Measurements from ENCODE around the gene DDX28.
"Not testable (repeated sequence)": the region's sequence is repeated elsewhere in the genome, so short reads cannot be mapped to it uniquely, and the experiment has no call there.

The DDX28 gene

GRCh38 chr16:68035227-68035626 lies 12.2 kb upstream of the DDX28 start:
- DNase-seq, result no peak

- DNase-seq, result no peak
Observed at GRCh38 chr16:68033101-68033500, 10.1 kb upstream of the DDX28 start.

- no peak for DNase-seq
Observed at GRCh38 chr16:68031951-68032350, 8.9 kb upstream of the DDX28 start.

GRCh38 chr16:68030108-68030507 lies 7.1 kb upstream of the DDX28 start:
- DNase-seq, result not testable (repeated sequence)

- no peak for DNase-seq
Observed at GRCh38 chr16:68028996-68029395, 6.0 kb upstream of the DDX28 start.

- DNase-seq, result no peak
Observed at GRCh38 chr16:68022278-68022727, 729 bp downstream of the DDX28 start.

GRCh38 chr16:68021490-68021889 lies 1.5 kb downstream of the DDX28 start:
- DNase-seq, result no peak

- no peak for DNase-seq
Observed at GRCh38 chr16:68019167-68019680, 3.8 kb downstream of the DDX28 start.

- no peak for DNase-seq
Observed at GRCh38 chr16:68015681-68016080, 7.4 kb downstream of the DDX28 start, which contains the start of gene DPEP2NB. Gene DPEP2NB (minus strand): TSS chr16:68015911. CDS start chr16:68015770, 141 bp downstream.

GRCh38 chr16:68013440-68013839 lies 9.6 kb downstream of the DDX28 start:
- no peak for DNase-seq

GRCh38 chr16:68009872-68010271 lies 13.2 kb downstream of the DDX28 start:
- DNase-seq, result not testable (repeated sequence)

GRCh38 chr16:68009157-68009735 lies 13.8 kb downstream of the DDX28 start:
- no peak for DNase-seq

GRCh38 chr16:68005786-68006286 lies 17.2 kb downstream of the DDX28 start:
- DNase-seq, result no peak

GRCh38 chr16:68005211-68005610 lies 17.8 kb downstream of the DDX28 start:
- DNase-seq, result no peak

- DNase-seq, result no peak
Observed at GRCh38 chr16:68003031-68003430, 20.0 kb downstream of the DDX28 start.

- no peak for DNase-seq
Observed at GRCh38 chr16:68000450-68000849, 22.6 kb downstream of the DDX28 start.

- DNase-seq, result no peak
Observed at GRCh38 chr16:67999985-68000384, 23.0 kb downstream of the DDX28 start.

GRCh38 chr16:67998779-67999688 lies 24.0 kb downstream of the DDX28 start, which contains the start of gene DPEP2:
Gene DPEP2 (minus strand): TSS chr16:67999484. CDS start chr16:67993212, 6,272 bp downstream.
- not testable (repeated sequence) for DNase-seq

- not testable (repeated sequence) for DNase-seq
Observed at GRCh38 chr16:67998231-67998778, 24.7 kb downstream of the DDX28 start.

- DNase-seq, result no peak
Observed at GRCh38 chr16:67996666-67997065, 26.4 kb downstream of the DDX28 start.

GRCh38 chr16:67995423-67995822 lies 27.6 kb downstream of the DDX28 start:
- no peak for DNase-seq

GRCh38 chr16:67994040-67994408 lies 29.0 kb downstream of the DDX28 start:
- DNase-seq, result not testable (repeated sequence)
